ENCODE results near the gene KLK10.
"Not testable (repeated sequence)": the region's sequence is repeated elsewhere in the genome, so short reads cannot be mapped to it uniquely, and the experiment has no call there.

The KLK10 gene

DNA sequence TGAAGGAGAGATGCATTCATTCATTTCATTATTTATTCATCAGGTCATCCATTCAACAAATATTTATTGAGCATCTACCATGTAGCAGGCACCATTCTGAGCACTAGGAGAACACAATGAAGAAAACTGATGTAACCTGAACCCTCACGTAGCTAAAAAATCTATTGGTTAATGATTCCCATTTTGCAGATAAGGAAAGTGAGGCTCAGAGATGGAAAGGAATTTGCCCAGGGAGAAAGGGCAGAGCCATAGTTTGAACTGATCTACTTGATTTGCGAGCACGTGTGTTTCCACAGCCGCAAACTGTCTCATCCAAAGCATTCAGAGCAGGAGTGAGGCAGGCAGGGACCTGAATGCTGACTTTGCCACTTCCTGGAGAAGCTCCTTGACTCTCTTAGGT, 20.8 kb downstream of the KLK10 start:
- H3K4me3 ChIP-seq (replicated peaks in 1 of 2; ENCODE audit: low read depth in 2 of 2, low read length in 2 of 2), result no peak overlapping the region
- no peak for DNase-seq (ENCODE audit: low read depth in 2 of 2)
- TF ChIP-seq, protein P1, sequence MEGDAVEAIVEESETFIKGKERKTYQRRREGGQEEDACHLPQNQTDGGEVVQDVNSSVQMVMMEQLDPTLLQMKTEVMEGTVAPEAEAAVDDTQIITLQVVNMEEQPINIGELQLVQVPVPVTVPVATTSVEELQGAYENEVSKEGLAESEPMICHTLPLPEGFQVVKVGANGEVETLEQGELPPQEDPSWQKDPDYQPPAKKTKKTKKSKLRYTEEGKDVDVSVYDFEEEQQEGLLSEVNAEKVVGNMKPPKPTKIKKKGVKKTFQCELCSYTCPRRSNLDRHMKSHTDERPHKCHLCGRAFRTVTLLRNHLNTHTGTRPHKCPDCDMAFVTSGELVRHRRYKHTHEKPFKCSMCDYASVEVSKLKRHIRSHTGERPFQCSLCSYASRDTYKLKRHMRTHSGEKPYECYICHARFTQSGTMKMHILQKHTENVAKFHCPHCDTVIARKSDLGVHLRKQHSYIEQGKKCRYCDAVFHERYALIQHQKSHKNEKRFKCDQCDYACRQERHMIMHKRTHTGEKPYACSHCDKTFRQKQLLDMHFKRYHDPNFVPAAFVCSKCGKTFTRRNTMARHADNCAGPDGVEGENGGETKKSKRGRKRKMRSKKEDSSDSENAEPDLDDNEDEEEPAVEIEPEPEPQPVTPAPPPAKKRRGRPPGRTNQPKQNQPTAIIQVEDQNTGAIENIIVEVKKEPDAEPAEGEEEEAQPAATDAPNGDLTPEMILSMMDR (IDR thresholded peaks at IDR 0.05; ENCODE audit: low read depth, low read length), result no peak

- no peak overlapping the region for H3K4me3 ChIP-seq (replicated peaks in 1 of 2; ENCODE audit: low read depth in 2 of 2, low read length in 2 of 2)
- TF ChIP-seq, protein P1 (IDR thresholded peaks at IDR 0.05; ENCODE audit: low read depth, low read length), result no peak
- no peak for DNase-seq (ENCODE audit: low read depth in 2 of 2)
Measured at GRCh38 chr19:50998061-50998460, 21.4 kb downstream of the KLK10 start.

GRCh38 chr19:50994129-50994528, 25.4 kb downstream of the KLK10 start:
- TF ChIP-seq, protein P1 (IDR thresholded peaks at IDR 0.05; ENCODE audit: low read depth, low read length), result no peak
- no peak overlapping the region for H3K4me3 ChIP-seq (replicated peaks in 1 of 2; ENCODE audit: low read depth in 2 of 2, low read length in 2 of 2)
- DNase-seq (ENCODE audit: low read depth in 2 of 2), result peak in 1 of 2 donors; percentile 7

DNA sequence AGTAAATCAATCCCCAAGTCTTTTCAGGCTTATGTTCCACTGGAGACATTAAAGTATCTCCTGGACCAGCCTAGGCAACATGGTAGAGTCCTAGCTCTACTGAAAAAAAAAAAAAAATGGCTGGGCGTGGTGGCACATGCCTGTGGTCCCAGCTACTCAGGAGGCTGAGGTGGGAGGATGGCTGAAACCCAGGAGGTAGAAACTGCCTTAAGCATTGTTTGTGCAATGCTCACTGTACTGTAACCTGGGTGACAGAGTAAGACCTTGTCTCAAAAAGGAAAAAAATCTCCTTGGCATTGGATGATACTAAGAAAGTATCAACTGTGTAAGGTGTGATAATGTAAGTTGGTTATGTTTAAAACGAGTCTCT, 26.9 kb downstream of the KLK10 start:
- no peak overlapping the region for H3K4me3 ChIP-seq (replicated peaks in 1 of 2; ENCODE audit: low read depth in 2 of 2, low read length in 2 of 2)

DNA sequence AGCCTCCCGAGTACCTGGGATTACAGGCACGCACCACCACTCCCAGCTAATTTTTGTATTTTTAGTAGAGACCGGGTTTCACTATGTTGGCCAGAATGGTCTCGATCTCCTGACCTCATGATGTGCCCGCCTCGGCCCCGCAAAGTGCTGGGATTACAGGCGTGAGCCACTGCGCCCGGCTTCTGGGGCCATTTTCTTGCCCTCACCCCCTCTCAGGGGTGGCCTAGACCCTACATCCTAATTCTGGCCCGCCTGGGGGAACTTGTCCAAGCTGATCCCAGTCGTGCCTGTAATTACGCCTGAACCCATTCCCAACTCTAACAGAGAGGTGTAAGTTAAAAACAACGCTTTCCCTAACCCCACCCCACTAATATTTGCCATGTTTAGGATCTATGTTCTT, 35.1 kb downstream of the KLK10 start:
- H3K4me3 ChIP-seq (replicated peaks in 1 of 2; ENCODE audit: low read depth in 2 of 2, low read length in 2 of 2); DNase-seq (ENCODE audit: low read depth in 2 of 2): not testable (repeated sequence)

More for the DNA sequence above, 26.9 kb downstream of the KLK10 start:
- no peak for DNase-seq (ENCODE audit: low read depth in 2 of 2)
- TF ChIP-seq, protein P1 (IDR thresholded peaks at IDR 0.05; ENCODE audit: low read depth, low read length), result no peak

DNA sequence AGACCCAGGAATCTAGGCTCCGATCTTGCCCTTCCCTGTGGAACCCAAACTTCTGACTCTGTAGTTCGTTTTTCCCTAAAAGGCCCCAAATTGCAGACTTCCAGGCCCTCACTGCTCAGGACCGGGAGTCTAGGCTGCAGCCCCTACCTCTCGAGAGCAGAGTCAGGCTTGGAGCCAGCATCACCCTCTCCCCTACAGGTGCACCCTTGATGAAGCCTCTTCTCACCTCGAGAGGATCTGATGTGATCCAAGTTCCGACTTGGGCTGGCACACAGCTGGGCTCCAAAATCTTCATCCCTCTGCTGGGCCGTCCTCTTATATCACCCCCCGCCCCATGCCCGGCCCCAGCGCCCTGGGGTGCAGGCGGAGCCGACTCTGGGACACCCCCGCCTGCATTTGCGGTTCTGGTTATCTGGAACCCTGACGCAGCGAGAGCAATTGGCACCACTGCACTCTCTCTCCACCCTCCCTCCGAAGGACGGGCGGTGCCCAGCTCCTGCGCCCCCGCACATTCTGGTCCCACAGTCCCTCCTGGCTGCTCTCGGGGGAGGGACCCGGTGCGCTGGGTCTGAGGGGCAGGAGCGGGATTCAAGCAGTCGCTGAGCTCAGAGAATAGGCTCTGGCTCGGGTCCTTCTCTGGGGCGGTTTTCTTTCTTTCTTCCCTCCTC, 35.8 kb downstream of the KLK10 start, which contains the start of gene KLK7:
Gene KLK7 (minus strand): TSS at position 293 of the 668 bp plus-strand sequence. CDS start 1,518 bp downstream, outside the sequence.
- DNase-seq (ENCODE audit: low read depth in 2 of 2), result no peak
- no peak within 1 kb of the TSS for H3K4me3 ChIP-seq (replicated peaks in 1 of 2; ENCODE audit: low read depth in 2 of 2, low read length in 2 of 2)
- TF ChIP-seq, protein P1 (IDR thresholded peaks at IDR 0.05; ENCODE audit: low read depth, low read length), result no peak

- no peak for DNase-seq (ENCODE audit: low read depth in 2 of 2)
- no peak overlapping the region for H3K4me3 ChIP-seq (replicated peaks in 1 of 2; ENCODE audit: low read depth in 2 of 2, low read length in 2 of 2)
- TF ChIP-seq, protein P1 (IDR thresholded peaks at IDR 0.05; ENCODE audit: low read depth, low read length), result no peak
Measured at GRCh38 chr19:50982186-50982585, 37.3 kb downstream of the KLK10 start.
